Epithelial cell of esophagus (primary cell): ENCODE measurements around the gene VPS26A.
A peak's percentile ranks its signal among the peaks of the same experiment; 100 is the strongest.

Experiments used
- DNase-seq: peaks from one replicate; pipeline ENCODE4 v3.0.0; 2010; ENCODE audit warnings: low read depth
- H3K4me3 ChIP-seq: 2 replicates; pipeline ENCODE4 v1.5.1; 2011; ENCODE audit warnings: mild to moderate bottlenecking, low read length, control low read depth
- TF ChIP-seq, protein P1 (sequence below): IDR thresholded peaks from 2 replicates; pipeline ENCODE4 v1.5.1; 2011; ENCODE audit warnings: low read depth, mild to moderate bottlenecking, low read length, control low read depth, inconsistent platforms; ENCODE audit not compliant: insufficient read depth; ENCODE audit errors: missing control alignments

The VPS26A gene

DNA sequence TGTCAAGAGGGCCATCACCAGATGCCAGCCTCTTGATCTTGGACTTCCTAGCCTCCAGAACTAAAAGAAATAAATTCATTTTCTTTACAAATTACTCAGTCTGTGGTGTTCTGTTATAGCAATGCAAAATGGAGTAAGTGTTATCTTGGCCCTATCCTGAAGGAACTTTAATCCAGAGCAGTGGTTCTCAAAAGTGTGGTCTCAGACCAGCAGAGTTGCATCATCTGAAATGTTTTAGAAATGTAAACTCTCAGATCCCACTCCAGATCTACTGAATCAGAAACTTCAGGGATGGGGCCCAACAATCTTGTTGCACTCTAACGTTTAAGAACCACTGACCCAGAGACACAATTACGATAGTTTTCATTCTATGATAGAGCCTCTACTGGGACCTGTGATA, 52.8 kb downstream of the VPS26A start:
- no peak overlapping the region for H3K4me3 ChIP-seq
- TF ChIP-seq, protein P1, sequence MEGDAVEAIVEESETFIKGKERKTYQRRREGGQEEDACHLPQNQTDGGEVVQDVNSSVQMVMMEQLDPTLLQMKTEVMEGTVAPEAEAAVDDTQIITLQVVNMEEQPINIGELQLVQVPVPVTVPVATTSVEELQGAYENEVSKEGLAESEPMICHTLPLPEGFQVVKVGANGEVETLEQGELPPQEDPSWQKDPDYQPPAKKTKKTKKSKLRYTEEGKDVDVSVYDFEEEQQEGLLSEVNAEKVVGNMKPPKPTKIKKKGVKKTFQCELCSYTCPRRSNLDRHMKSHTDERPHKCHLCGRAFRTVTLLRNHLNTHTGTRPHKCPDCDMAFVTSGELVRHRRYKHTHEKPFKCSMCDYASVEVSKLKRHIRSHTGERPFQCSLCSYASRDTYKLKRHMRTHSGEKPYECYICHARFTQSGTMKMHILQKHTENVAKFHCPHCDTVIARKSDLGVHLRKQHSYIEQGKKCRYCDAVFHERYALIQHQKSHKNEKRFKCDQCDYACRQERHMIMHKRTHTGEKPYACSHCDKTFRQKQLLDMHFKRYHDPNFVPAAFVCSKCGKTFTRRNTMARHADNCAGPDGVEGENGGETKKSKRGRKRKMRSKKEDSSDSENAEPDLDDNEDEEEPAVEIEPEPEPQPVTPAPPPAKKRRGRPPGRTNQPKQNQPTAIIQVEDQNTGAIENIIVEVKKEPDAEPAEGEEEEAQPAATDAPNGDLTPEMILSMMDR, result no peak

DNA sequence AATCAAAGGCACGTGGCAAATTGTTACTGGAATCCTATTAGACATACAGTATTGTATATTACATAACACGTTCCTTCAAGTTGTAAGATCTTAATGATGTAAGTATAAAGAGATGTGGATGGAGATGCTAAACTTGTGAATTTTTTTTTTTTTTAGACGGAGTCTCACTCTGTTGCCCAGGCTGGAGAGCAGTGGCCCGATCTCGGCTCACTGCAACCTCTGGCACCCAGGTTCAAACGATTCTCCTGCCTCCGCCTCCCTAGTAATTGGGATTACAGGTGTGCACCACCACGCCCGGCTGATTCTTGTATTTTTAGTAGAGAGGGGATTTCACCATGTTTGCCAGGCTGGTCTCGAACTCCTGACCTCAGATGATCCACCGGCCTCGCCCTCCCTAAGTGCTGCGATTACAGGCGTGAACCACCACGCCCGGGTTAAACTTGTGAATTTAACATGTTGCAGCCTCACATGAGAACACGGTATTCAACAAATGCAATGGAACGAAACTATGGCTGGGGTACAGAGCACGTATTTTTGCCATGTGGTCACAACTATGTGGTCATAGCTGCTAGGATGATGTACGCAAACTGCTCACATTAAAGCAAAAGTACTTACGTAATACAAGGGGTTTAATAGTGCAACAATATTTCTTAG, 55.2 kb downstream of the VPS26A start:
- no peak for DNase-seq
- H3K4me3 ChIP-seq, result peak overlapping the region; percentile 99
- TF ChIP-seq, protein P1, result no peak

More for the DNA sequence above, 52.8 kb downstream of the VPS26A start:
- no peak for DNase-seq

DNA sequence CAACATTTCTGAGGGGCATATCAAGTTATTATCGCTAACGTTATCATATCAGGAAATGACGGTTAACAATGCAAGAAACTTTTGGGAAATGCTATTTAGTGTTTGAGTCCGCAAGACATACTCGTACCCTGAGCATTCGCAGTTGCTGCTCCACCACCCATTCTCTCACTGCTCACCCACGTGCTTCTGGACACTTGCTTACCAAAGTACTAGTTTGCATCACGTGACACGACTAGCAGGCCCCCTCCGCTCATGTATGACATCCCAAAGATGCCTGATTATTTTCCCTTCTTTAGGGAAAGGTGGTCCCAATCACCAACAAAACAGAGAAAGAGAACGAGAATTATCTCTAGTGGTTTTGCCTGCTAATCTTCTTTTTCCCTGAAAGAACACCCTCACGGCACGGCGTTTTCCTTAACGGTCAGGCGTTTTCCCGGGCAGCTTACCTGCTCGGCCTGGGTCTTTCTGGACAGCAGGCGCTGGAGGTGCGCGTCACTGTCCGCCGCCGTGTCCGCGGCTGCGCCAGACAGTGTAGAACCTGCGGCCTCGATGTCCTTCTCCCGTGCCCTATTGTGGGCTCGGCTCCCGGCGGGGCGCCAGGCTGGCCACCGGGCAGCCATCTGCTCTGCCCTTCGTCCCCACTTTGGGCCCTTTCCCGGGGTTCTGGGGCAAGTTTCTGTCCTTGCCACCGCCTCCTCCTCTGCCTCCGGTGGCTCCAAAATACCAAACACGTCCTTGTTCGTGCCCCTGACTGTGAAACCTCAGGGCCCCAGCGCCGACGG, 56.0 kb downstream of the VPS26A start, which contains the start of gene SUPV3L1:
TSS of gene SUPV3L1 (plus strand) at position 492 of the 782 bp plus-strand sequence. CDS start at position 550, 58 bp downstream.
- TF ChIP-seq, protein P1, result no peak
- peak; percentile 97 for DNase-seq

DNA sequence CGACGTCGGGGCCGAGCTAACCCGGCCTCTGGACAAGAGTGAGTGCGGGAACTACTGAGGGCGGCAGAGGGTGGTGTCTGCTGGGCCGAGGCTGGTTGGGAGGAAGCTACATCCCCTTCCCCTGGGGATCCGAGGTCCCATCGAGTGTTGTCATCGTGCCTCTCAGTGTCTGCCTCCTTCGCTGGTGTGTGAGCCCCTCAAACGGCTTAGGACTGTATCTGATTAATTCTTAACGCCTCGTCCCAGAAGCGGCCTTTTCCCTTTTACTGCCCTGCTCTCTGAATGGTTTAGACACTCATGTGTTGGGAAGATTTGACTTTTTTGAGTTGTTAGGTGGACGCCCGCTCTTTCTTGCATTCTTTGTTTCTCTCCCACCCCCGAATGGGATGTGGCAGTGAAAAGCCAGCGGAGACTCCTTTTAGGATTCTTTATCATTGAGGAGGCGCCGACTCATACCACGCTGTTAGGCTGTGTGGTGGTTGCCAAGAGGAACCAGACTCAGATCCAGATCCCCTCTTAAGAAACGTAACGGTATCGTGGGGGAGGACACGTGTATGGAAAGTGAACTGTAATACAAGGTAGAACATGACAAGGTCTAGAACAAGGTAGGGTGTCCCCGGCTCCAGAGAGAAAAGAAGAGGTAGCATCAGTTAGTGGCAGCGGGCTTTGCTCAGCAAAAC, 56.7 kb downstream of the VPS26A start:
- peak overlapping the region; percentile 99 for H3K4me3 ChIP-seq
- TF ChIP-seq, protein P1, result no peak
- DNase-seq, result peak; percentile 23

More for the DNA sequence above, 56.0 kb downstream of the VPS26A start, which contains the start of gene SUPV3L1:
- H3K4me3 ChIP-seq, result peak within 1 kb of the TSS; percentile 99

DNA sequence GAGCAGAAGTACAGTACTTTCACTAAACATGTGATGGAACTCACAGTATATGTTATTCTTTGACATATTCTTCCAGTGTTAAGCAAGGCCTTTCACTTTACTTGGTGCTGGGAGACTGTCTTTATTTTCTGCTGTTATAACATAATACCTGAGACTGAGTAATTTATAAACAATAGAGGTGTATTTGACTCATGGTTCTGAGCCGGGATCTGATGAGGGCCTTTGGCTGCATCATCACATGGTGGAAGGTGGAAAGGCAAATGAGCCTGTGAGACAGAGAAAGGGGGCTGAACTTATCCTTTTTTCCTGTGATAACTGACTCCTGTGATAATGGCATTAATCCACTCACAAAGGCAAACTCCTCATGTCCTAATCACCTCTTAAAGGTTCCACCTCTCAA, 57.5 kb downstream of the VPS26A start:
- H3K4me3 ChIP-seq, result peak overlapping the region; percentile 99
- DNase-seq, result peak; percentile 52
- TF ChIP-seq, protein P1, result no peak

DNA sequence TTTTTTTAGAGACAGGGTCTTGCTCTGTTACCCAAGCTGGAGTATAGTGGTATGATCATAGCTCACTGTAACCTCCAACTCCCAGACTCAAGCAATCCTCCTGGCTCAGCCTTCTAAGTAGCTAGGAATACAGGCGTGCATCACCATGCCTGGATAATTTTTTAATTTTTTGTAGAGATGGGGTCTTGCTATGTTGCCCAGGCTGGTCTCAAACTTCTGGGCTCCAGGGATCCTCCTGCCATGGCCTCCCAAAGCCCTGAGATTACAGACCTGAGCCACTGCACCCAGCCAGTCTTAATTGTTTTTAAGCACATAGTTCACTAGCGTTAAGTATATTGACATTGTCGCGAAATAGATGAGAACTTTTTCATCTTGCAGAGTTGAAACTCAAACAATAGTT, 58.0 kb downstream of the VPS26A start:
- TF ChIP-seq, protein P1, result no peak
- DNase-seq, result no peak

More for the DNA sequence above, 58.0 kb downstream of the VPS26A start:
- H3K4me3 ChIP-seq, result no peak overlapping the region
